IgD-negative memory B cell (primary cell): ENCODE data around the gene ACTL10. TPM values are rescaled to one million over a fixed set of nuclear protein-coding genes. Genes with fewer than 3 reads are reported as not detected.

Source experiments
- polyA plus RNA-seq: library from polyadenylated mRNA; unstranded; fragments of 300-500 nt; fragmentation: Illumina TruSeq; gene quantifications from one replicate; pipeline ENCODE4 v1.2.3, GENCODE V29; 2021

Gene ACTL10
- polyA plus RNA-seq, 1 donor from 2014 or later = 12.0 TPM

Other genes starting within 250 kb of the ACTL10 start
- gene SNTA1, start 223.2 kb upstream of the ACTL10 start, polyA plus RNA-seq = 13.2 TPM
- gene CBFA2T2, start 176.8 kb upstream of the ACTL10 start, polyA plus RNA-seq = 22.8 TPM
- not detected for gene C20orf144, start 4.6 kb upstream of the ACTL10 start, polyA plus RNA-seq
- 4.1 TPM for gene NECAB3, start 7.5 kb downstream of the ACTL10 start, polyA plus RNA-seq
- gene E2F1, start 19.4 kb downstream of the ACTL10 start, polyA plus RNA-seq = 0.43 TPM
- 16.2 TPM for gene PXMP4, start 53.4 kb downstream of the ACTL10 start, polyA plus RNA-seq
- gene ZNF341, start 65.1 kb downstream of the ACTL10 start, polyA plus RNA-seq = 5.7 TPM
- gene CHMP4B, start 144.4 kb downstream of the ACTL10 start, polyA plus RNA-seq = 11.8 TPM